Stimulated activated CD8-positive, alpha-beta memory T cell treated with anti-CD3 and anti-CD28 coated beads, Interleukin-12 subunit alpha, Interleukin-12 subunit beta, amount 100 ng/mL, for 24 hours (primary cell): ENCODE measurements around the gene OPALIN.
"Not testable (repeated sequence)": the region's sequence is repeated elsewhere in the genome, so short reads cannot be mapped to it uniquely, and the experiment has no call there.

ENCODE experiments used
- DNase-seq: peaks from one replicate; pipeline ENCODE4 v3.0.0-alpha.2; 2020; ENCODE audit errors: extremely low read depth

OPALIN gene

GRCh38 chr10:96338279-96338925 lies 20.4 kb downstream of the OPALIN start:
- no peak for DNase-seq

GRCh38 chr10:96337106-96337505 lies 21.7 kb downstream of the OPALIN start:
- no peak for DNase-seq

- no peak for DNase-seq
These were observed 23.9 kb downstream of the OPALIN start for GRCh38 chr10:96334616-96335526.

DNA sequence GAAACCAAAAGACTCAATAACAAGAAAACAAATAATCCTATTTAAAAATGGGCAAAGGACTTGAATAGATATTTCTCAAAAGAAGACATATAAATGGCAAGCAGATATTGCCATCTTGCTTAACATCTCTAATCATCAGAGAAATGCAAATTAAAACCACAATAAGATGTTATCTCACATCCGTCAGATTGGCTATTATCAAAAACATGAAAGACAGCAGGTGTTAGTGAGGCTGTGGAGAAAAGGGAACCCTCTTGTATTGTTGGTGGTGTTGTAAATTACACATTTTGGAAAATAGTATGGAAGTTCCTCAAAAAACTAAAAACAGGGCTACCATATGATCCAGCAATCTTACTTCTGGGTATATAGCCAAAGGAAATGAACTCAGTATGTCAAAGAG lies 25.7 kb downstream of the OPALIN start:
- DNase-seq: no peak

DNA sequence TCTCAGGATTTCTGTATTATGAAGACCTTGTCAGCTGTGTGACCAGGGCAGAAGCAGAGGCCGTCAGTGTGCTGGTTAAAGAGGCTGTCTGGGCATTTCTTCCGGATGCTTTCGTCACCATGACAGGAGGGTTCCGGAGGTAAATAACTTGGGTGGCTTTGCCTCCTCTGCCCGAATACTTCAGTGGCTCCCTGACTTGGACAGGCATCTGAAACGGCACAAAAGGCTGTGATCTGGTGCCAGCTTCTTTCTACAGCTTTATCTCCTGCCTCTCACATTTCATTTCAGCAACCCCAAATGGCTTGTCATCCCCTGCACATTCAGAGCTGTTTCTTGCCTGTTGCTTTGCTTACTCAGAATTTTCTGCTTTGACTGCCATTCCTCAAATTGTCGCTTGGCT lies 31.3 kb downstream of the OPALIN start:
- no peak for DNase-seq

DNA sequence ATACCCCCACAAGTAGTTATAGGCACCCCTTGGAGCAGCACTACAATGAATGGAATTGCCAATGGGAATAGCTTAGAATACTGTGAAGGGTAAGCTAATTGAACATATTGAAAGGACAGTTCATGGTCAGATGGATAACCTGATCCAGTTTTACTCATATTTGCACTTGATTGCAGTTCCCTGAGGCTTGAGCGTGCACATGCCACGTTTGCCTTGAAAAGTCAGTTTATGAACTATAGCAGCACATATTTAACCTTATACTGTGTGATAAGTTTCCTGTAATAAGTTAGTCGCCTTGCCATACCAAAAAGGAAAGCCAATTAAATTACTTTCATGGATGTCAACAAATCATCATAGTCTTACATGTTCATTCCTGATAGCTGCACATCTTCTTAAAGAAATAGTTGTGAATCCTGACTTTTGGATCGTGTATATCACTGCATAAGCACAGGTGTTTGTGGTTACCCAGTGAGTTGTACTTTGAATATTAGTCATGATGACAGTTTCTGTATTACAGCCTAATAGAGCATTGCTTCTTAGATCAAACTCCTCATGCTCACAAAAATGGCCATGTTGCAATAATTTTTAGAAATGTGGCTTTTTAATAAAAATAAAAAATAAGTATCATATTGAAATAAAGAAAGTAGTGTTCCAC lies 33.0 kb downstream of the OPALIN start:
- DNase-seq: no peak

DNA sequence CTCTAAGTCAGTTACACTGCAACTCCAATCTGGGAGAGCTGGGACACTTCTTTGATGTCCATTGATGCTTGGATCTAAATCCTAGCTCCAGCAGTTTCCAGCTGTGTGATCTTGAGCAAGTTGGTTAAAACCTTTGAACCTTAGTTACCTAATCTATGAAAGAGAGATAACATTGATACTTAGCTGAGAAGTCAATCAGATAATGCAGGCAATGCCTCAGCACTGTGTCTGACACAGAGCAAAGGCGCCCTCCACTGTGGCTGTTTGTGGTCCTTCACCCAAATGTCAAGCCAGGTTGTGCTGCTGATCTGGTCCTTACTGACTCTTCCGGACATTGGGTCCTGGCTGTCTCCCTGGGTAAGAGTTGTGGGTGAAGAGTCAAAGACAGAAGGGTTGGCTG lies 34.4 kb downstream of the OPALIN start:
- DNase-seq: no peak

GRCh38 chr10:96322275-96322674 lies 36.5 kb downstream of the OPALIN start:
- DNase-seq: no peak

- no peak for DNase-seq
These were observed 37.0 kb downstream of the OPALIN start for GRCh38 chr10:96321822-96322221.

DNA sequence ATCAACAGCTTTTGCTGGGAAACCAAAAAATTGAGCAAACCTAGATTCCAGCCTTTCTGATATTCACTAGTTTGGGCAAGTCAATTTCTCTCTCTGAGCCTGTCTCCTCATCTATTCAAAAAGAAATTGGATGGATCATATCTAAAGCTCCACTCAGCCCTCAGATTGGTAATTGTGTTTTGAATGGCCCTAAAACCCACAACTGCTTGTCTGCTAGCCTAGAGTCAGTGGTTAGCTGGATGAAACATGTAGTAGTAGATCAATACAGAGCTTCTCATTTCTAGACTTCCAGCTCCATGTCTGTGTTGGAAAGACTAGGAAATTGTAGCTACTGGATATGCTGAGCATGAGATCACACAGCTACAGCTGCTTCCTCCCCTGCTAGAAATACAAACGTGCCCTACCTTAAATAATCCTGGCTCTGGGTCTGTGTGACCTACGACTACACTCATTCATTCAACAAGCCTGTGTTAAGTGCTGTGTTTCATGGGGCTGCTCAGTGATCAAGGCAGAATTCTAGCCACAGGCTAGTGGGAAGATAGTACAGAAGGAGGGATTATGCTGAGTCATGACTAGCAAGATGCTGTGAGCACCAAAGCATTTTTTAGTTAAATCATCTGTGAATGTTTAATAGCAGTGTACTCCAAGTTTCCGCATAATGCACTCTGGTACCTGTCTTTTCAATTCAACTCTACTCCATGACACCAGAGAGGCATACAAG lies 38.9 kb downstream of the OPALIN start:
- no peak for DNase-seq

DNA sequence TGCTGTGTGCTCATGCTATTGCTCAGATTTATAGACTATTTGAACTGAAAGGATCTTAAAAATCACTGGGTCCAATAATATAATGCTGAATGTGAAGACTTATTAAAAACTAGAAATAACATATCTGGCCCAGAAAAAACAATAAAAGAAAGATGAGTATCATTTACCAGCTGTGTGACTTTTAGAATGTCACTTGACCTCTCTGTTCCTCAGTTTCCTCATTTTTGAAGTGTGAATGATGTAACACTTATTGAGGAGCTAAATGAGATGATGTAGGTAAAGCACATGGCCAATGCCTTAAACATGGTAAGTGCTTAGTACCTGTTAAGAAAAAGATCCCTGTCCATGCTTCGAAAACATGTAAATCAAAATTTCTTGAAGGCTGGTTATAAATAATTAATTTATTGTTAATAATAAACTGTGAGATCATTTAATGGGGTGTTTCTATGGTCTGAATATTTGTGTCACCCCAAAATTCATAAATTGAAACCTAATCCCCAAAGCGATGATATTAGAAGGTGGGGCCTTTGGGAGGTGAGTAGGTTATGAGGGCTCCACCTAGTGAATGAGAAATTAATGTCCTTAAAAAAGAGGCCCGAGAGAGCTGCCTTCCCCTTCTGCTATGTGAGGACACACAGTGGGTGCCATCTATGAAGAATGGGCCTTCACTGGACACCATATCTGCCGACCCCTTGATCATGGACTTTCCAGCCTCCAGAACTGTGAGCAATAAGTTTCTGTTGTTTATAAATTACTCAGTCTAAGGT lies 41.6 kb downstream of the OPALIN start:
- DNase-seq: no peak

DNA sequence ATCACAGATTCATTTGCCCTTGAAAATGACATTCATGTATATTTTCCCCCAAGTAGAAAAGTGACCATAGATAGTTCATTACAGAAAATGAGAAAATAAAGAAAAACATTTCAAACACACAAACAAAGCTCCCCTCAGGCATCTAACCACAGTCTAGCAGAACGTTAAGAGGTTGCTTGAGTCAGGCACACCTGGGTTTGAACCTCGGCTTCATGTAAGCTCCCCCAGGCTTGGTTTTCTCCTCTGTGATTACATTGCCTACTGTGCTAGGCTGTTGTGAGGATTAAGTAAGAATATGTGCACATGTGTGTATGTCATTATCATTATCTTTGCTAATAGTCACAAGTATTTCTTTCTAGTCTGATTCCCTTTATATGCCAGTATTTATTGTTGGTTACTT lies 45.5 kb downstream of the OPALIN start:
- DNase-seq: no peak

DNA sequence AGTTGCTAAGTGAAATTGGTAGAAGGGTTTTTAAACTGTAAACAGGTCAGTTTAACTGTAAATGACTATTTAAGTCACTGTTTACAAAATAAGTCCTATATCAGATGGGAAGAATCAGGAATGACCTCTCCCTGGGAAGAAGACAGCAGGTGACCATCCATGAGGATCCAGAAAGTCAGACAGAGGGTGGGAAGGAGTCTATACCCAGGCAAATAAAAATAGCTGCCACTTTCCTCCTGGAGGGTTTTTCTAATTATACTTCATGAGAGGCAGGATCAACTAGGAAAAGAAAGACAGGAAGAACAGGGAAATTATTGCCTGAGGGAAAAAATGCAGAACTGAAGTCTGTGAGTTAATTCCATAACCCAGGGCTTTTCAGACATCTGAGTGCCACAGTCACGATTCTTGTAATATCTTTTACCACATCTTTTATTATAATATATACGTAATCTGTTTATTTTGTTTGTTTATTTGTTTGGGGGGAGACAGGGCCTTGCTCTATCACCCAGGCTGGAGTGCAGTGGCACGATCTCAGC lies 47.6 kb downstream of the OPALIN start:
- no peak for DNase-seq

DNA sequence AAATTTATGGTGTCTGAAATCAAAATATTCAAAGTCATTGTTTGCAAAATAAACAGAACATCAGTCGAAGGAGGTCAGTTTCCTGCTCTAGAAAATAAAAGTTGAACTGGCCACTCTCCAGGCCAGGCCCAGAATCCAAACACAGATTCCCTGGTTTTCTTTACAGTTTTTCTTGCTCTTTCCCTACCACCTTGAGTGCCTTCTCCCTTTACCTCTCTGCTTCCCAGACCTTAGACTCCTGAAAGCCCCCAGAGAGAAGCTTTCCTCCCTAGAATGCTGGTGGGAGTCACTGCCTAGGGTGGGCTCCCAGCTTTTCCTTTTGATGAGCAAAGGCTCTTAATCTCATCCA lies 48.5 kb downstream of the OPALIN start:
- DNase-seq: no peak

GRCh38 chr10:96309628-96310320 lies 49.0 kb downstream of the OPALIN start:
- DNase-seq: no peak

GRCh38 chr10:96308854-96309253 lies 49.9 kb downstream of the OPALIN start:
- not testable (repeated sequence) for DNase-seq

- DNase-seq: no peak
These were observed 52.3 kb downstream of the OPALIN start for GRCh38 chr10:96306516-96306915.

GRCh38 chr10:96305019-96305418 lies 53.8 kb downstream of the OPALIN start:
- no peak for DNase-seq

GRCh38 chr10:96304230-96304629 lies 54.6 kb downstream of the OPALIN start, which contains the start of gene DNTT:
DNTT (plus strand) TSS chr10:96304434; CDS start chr10:96304498, 64 bp downstream.
- no peak for DNase-seq

- DNase-seq: no peak
These were observed 57.2 kb downstream of the OPALIN start for GRCh38 chr10:96301616-96302015.
